IMR-90 (cell line): ENCODE data around the gene EDIL3. TPM values are rescaled to one million over a fixed set of nuclear protein-coding genes. Genes with fewer than 3 reads are reported as not detected.
A peak's percentile ranks its signal among the peaks of the same experiment; 100 is the strongest.

Source experiments
- ATAC-seq: fragments of 200-7000 bp; cut with Tn5 transposase; 2 replicates; pipeline ENCODE4 v1.9.1; 2020; ENCODE audit warnings: low read depth, mild to moderate bottlenecking, moderate library complexity
- BruUV-seq: library from RNA; stranded (reverse); fragments of 400-500 nt; replicated peaks from 2 replicates; lab custom pipeline; 2021; lab: Mats Ljungman, UMichigan
- CTCF ChIA-PET: fragments of 300-600 bp; formaldehyde crosslinking; extraction: SDS; loops from one replicate; lab custom pipeline; 2021; ENCODE audit warnings: antibody characterized with exemption; lab: Yijun Ruan, JAX
- POLR2A ChIA-PET: fragments of 300-600 bp; sonication (Branson Sonifier 250); formaldehyde crosslinking; loops from one replicate; lab custom pipeline; 2022; ENCODE audit warnings: antibody characterized with exemption; ENCODE audit not compliant: unreplicated experiment; lab: Charles Lee
- DNase-seq: peaks from one replicate; pipeline ENCODE4 v3.0.0; 2013
- H2AFZ ChIP-seq: replicated peaks from 2 replicates; pipeline ENCODE3; 2013; ENCODE audit warnings: low read length, mild to moderate bottlenecking; ENCODE audit not compliant: poor library complexity
- H2AK5ac ChIP-seq: 2 replicates; pipeline ENCODE4 v1.6.1; 2013; ENCODE audit warnings: low read depth, low read length, inconsistent platforms
- H2AK9ac ChIP-seq: replicated peaks from 2 replicates; pipeline ENCODE3; 2013; ENCODE audit warnings: mild to moderate bottlenecking, low read depth, low read length, moderate library complexity; ENCODE audit not compliant: poor library complexity
- H2BK120ac ChIP-seq: 2 replicates; pipeline ENCODE4 v1.6.1; 2013; ENCODE audit warnings: low read depth, low read length, inconsistent platforms
- H2BK15ac ChIP-seq: 3 replicates; pipeline ENCODE4 v1.6.1; 2013; ENCODE audit warnings: low read depth, low read length, inconsistent platforms
- H2BK20ac ChIP-seq: 2 replicates; pipeline ENCODE4 v1.6.1; 2013; ENCODE audit warnings: low read depth, mild to moderate bottlenecking, inconsistent platforms, low read length, moderate library complexity
- H2BK5ac ChIP-seq: 2 replicates; pipeline ENCODE4 v1.6.1; 2013; ENCODE audit warnings: mild to moderate bottlenecking, low read depth, low read length, inconsistent platforms; ENCODE audit not compliant: poor library complexity, severe bottlenecking
- H3K14ac ChIP-seq: replicated peaks from 2 replicates; pipeline ENCODE4 v1.6.1; 2013; ENCODE audit warnings: low read depth, low read length, inconsistent platforms
- H3K18ac ChIP-seq: 2 replicates; pipeline ENCODE4 v1.6.1; 2013; ENCODE audit warnings: low read depth, low read length, control low read depth
- H3K23ac ChIP-seq: 2 replicates; pipeline ENCODE4 v1.6.1; 2013; ENCODE audit warnings: low read depth, low read length, inconsistent platforms
- H3K27ac ChIP-seq: 2 replicates; pipeline ENCODE4 v1.5.1; 2013; ENCODE audit warnings: mild to moderate bottlenecking, control low read depth, low read length; ENCODE audit not compliant: insufficient read depth
- H3K27me3 ChIP-seq: 2 replicates; pipeline ENCODE4 v1.6.1; 2013; ENCODE audit warnings: low read length; ENCODE audit not compliant: control insufficient read depth, insufficient read depth
- H3K36me3 ChIP-seq: 2 replicates; pipeline ENCODE4 v1.6.1; 2013; ENCODE audit warnings: low read length, mixed read lengths; ENCODE audit not compliant: control insufficient read depth, insufficient read depth
- H3K4ac ChIP-seq: 2 replicates; pipeline ENCODE4 v1.6.1; 2013; ENCODE audit warnings: low read depth, low read length, inconsistent platforms
- H3K4me1 ChIP-seq: 2 replicates; pipeline ENCODE4 v1.6.1; 2013; ENCODE audit warnings: low read length, mixed read lengths; ENCODE audit not compliant: control insufficient read depth, insufficient read depth
- H3K4me2 ChIP-seq: 2 replicates; pipeline ENCODE4 v1.6.1; 2013; ENCODE audit warnings: low read depth, mild to moderate bottlenecking, control low read depth, low read length, moderate library complexity
- H3K4me3 ChIP-seq: 2 replicates; pipeline ENCODE4 v1.5.1; 2013; ENCODE audit warnings: low read depth, mild to moderate bottlenecking, control low read depth, low read length, moderate library complexity; ENCODE audit not compliant: insufficient read depth
- H3K56ac ChIP-seq: 2 replicates; pipeline ENCODE4 v1.6.1; 2013; ENCODE audit warnings: low read length, inconsistent platforms; ENCODE audit not compliant: insufficient read depth; ENCODE audit errors: extremely low read depth
- H3K79me1 ChIP-seq, 2 experiments: 2 replicates each; pipeline ENCODE4 v1.6.1; 2013; ENCODE audit warnings: low read length in 2 of 2, inconsistent platforms in 1 of 2, low read depth in 1 of 2
- H3K9ac ChIP-seq: 2 replicates; pipeline ENCODE4 v1.6.1; 2013; ENCODE audit warnings: low read depth, low read length, control low read depth
- H3K9me1 ChIP-seq: 2 replicates; pipeline ENCODE4 v1.6.1; 2013; ENCODE audit warnings: low read length, inconsistent platforms; ENCODE audit not compliant: insufficient read depth
- H3K9me3 ChIP-seq: 2 replicates; pipeline ENCODE4 v1.6.1; 2013; ENCODE audit warnings: low read length; ENCODE audit not compliant: control insufficient read depth, insufficient read depth
- H4K20me1 ChIP-seq: 2 replicates; pipeline ENCODE4 v1.6.1; 2013; ENCODE audit warnings: low read length, inconsistent platforms; ENCODE audit not compliant: insufficient read depth
- H4K5ac ChIP-seq: 2 replicates; pipeline ENCODE4 v1.6.1; 2013; ENCODE audit warnings: mild to moderate bottlenecking, low read depth, low read length, control low read depth
- H4K8ac ChIP-seq, 2 experiments: 2 replicates each; pipeline ENCODE4 v1.6.1; 2013; ENCODE audit warnings: low read depth in 2 of 2, low read length in 2 of 2, control low read depth in 1 of 2, inconsistent platforms in 1 of 2
- H4K91ac ChIP-seq: 2 replicates; pipeline ENCODE4 v1.6.1; 2013; ENCODE audit warnings: low read depth, low read length, inconsistent platforms; ENCODE audit not compliant: insufficient read depth
- CEBPB ChIP-seq: IDR thresholded peaks from 2 replicates; pipeline ENCODE4 v1.6.1; 2012; ENCODE audit warnings: low read depth, low read length, improper control_type of control experiment
- CHD1 ChIP-seq: IDR thresholded peaks from 2 replicates; pipeline ENCODE4 v1.6.1; 2012; ENCODE audit warnings: low read depth, low read length, improper control_type of control experiment
- FOS ChIP-seq: fragments of 150-350 bp; IDR thresholded peaks from 2 replicates; pipeline ENCODE4 v1.6.1; 2016; ENCODE audit warnings: low read depth, low read length
- POLR2A ChIP-seq: IDR thresholded peaks from 2 replicates; pipeline ENCODE4 v1.6.1; 2012; ENCODE audit warnings: mild to moderate bottlenecking, low read depth, low read length
- RAD21 ChIP-seq: IDR thresholded peaks from 2 replicates; pipeline ENCODE4 v1.6.1; 2012; ENCODE audit warnings: low read length, improper control_type of control experiment
- RCOR1 ChIP-seq: IDR thresholded peaks from 2 replicates; pipeline ENCODE4 v1.6.1; 2012; ENCODE audit warnings: mild to moderate bottlenecking, low read length, improper control_type of control experiment; ENCODE audit not compliant: insufficient replicate concordance
- WGBS, 2 experiments: methylation state at CpG; one replicate each; pipeline versions ENCODE4 v1.1.5 to v1.1.7; 2013; ENCODE audit warnings: missing lambda C conversion rate in 2 of 2; ENCODE audit not compliant: insufficient read length in 1 of 2; ENCODE audit errors: extremely low coverage in 2 of 2; 5-methylcytosine and 5-hydroxymethylcytosine counted together
- dilution Hi-C: fragments of 300-500 bp; cut with HindIII; formaldehyde crosslinking; loops from one replicate; pipeline ENCODE4 v1.14.3; 2018; ENCODE audit warnings: low sequenced_read_pairs; ENCODE audit not compliant: unreplicated experiment
- in situ Hi-C: fragments of 300-500 bp; cut with MboI; formaldehyde crosslinking; loops from 3 replicates; pipeline ENCODE4 v1.14.3; 2019; ENCODE audit warnings: low sequenced_read_pairs, inconsistent platforms, mixed read lengths
- intact Hi-C: fragments of 100-400 bp; cut with micrococcal nuclease; formaldehyde crosslinking; loops from 2 replicates; pipeline ENCODE4 v1.10.0; 2022
- polyA plus RNA-seq, 3 experiments: library from polyadenylated mRNA; depleted of rRNA; stranded (reverse); fragments of >200 nt; gene quantifications; 2 replicates each; pipeline ENCODE4 v1.2.3, GENCODE V29; 2012; ENCODE audit warnings: low replicate concordance in 1 of 3
- total RNA-seq: library from RNA; depleted of rRNA; stranded (reverse); fragments of >200 nt; gene quantifications from 2 replicates; pipeline ENCODE4 v1.2.3, GENCODE V29; 2012
- TF ChIP-seq, protein P1 (sequence below): fragments of 150-350 bp; IDR thresholded peaks from 2 replicates; pipeline ENCODE4 v1.6.1; 2017; ENCODE audit warnings: mild to moderate bottlenecking, antibody characterized with exemption, low read length, low read depth

The EDIL3 gene
- total and polyA plus RNA-seq, 2 of the 4 experiments (the other 2 are of a cell fraction) = 55.5 to 82.8 TPM

DNA sequence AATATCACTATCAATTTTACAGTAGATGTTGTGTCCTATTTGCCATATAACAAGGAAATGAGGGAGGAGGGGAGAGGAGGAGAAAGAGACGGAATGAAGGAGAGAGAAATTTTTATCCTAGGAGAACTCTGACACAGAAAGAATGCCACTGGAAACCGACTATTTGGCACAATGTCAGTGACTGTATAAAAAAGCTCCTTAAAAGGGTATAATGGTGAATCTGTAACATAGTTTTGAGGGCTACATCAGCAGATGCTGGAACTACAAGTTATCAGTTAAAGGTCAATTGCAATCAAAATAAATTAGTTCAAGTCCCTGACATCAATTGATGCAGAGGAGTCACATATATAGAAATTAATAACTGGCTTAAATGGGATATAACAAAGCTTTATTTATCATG lies 5.7 kb downstream of the EDIL3 start (continued):
- TF ChIP-seq, protein P1, sequence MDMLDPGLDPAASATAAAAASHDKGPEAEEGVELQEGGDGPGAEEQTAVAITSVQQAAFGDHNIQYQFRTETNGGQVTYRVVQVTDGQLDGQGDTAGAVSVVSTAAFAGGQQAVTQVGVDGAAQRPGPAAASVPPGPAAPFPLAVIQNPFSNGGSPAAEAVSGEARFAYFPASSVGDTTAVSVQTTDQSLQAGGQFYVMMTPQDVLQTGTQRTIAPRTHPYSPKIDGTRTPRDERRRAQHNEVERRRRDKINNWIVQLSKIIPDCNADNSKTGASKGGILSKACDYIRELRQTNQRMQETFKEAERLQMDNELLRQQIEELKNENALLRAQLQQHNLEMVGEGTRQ = no peak
- no peak for TF ChIP-seq POLR2A

DNA sequence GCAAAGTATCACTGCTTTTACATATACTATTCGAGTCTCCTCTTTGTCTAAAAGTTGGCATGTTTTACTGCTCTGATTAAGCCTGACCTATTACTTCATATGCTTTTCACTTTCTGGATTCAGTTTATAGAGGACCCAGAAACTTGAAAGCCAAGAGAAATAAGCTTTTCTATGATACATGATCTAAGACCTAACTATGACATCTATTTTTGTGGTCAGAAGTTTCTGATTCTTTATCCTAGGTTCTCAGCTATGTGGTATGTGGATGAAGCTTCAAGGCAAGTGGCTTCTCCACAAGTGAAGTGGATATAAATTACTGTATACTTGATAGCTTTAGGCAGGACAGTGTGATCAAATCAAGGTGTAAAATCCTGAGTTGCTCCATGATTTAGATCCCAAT lies 6.3 kb downstream of the EDIL3 start:
- H2BK5ac ChIP-seq = peak overlapping the region; percentile 86
- peak overlapping the region; percentile 78; the same call in 1 of the 2 replicates for H3K14ac ChIP-seq
- H2AFZ ChIP-seq = no peak overlapping the region
- ATAC-seq (peak; percentile 58), DNase-seq (peak; percentile 90)
- peak overlapping the region; percentile 84; the same call in 1 of the 2 replicates for H3K4me2 ChIP-seq
- peaks cover 5% of the 10 kb centered on the region; the same call in 1 of the 2 replicates for H3K4me1 ChIP-seq
- WGBS, 2 experiments = no CpG with 5 or more reads among the region's 1 CpG
- H4K5ac ChIP-seq = peak overlapping the region; percentile 45; the same call in 1 of the 2 replicates
- dilution Hi-C loops = no loop called here
- H3K23ac ChIP-seq = peak overlapping the region; percentile 92
- no peak overlapping the region for H3K4me3 ChIP-seq
- peak overlapping the region; percentile 53; the same call in 1 of the 2 replicates for H4K91ac ChIP-seq
- peak overlapping the region; percentile 42; the same call in 1 of the 2 replicates for H3K9ac ChIP-seq
- H2BK20ac ChIP-seq = peak overlapping the region; percentile 94
- H3K36me3 ChIP-seq = no peaks in the 10 kb centered on the region
- peak overlapping the region; percentile 78 for H2BK120ac ChIP-seq
- in situ Hi-C loops = loop anchor here (5.0 kb wide), 2 partner anchors 451 to 656 kb away; partner anchors contain the start of gene HAPLN1
- H3K18ac ChIP-seq = peak overlapping the region; percentile 91; the same call in 1 of the 2 replicates
- H2BK15ac ChIP-seq = peak overlapping the region; percentile 8; the same call in 1 of the 3 replicates
- peak overlapping the region in 1 of 2 experiments; percentile 79; a peak in 3 of 4 replicates for H4K8ac ChIP-seq
- H2AK5ac ChIP-seq = 0 out of 2 replicates have a peak overlapping the region, but pooled peaks have one; percentile 65
- TF ChIP-seq CHD1 (no peak), RCOR1 (no peak), CEBPB (peak; percentile 68), RAD21 (no peak), FOS (no peak)
- peaks cover 7 to 34% of the 10 kb centered on the region in 2 experiments for H3K79me1 ChIP-seq
- BruUV-seq = no TSS peak
- CTCF ChIA-PET = interaction anchor here (0.7 to 1.1 kb wide), 2 partner anchors 344 to 387 kb away, joined by 3 read pairs; no protein-coding TSS in a partner anchor
- peak overlapping the region; percentile 59; the same call in 1 of the 2 replicates for H3K4ac ChIP-seq
- intact Hi-C loops = loop anchor here (2.0 kb wide), 1 partner anchor 78 kb away; no protein-coding TSS in a partner anchor
- no peak overlapping the region for H2AK9ac ChIP-seq
- no peaks in the 10 kb centered on the region for H3K9me3 ChIP-seq
- POLR2A ChIA-PET = no interaction called here
- H3K56ac ChIP-seq = peak overlapping the region; percentile 80
- H4K20me1 ChIP-seq = no peaks in the 10 kb centered on the region
- H3K27me3 ChIP-seq = no peaks in the 10 kb centered on the region
- H3K27ac ChIP-seq = peak overlapping the region; percentile 43; the same call in 1 of the 2 replicates
- H3K9me1 ChIP-seq = 0 out of 2 replicates have a peak, but pooled peaks cover 3% of the 10 kb centered on the region
